Kidney (tissue), 14 donors: ENCODE data around the gene HBB. TPM values are rescaled to one million over a fixed set of nuclear protein-coding genes. Genes with fewer than 3 reads are reported as not detected.

Experiments used
- DNase-seq, 5 donors: peaks; one replicate each; pipeline ENCODE4 v3.0.0-alpha.2; 2013 to 2020
- FAIRE-seq: peaks from 2 replicates; lab custom pipeline; 2012; peaks lifted over from hg19 to GRCh38; lab: Jason Lieb, UNC
- H3K27ac ChIP-seq, 2 donors: one replicate each; pipeline ENCODE4 v1.7.0; 2013; ENCODE audit warnings: low read depth in 2 of 2, low read length in 2 of 2, inconsistent platforms in 1 of 2
- H3K27me3 ChIP-seq: one replicate; pipeline ENCODE4 v1.7.1; 2013; ENCODE audit warnings: low read length, inconsistent platforms; ENCODE audit not compliant: control insufficient read depth, insufficient read depth
- H3K36me3 ChIP-seq, 3 donors: one replicate each; pipeline versions ENCODE4 v1.7.0 to v1.7.1; 2013; ENCODE audit warnings: low read length in 3 of 3, control low read depth in 1 of 3, inconsistent platforms in 1 of 3; ENCODE audit not compliant: insufficient read depth in 3 of 3, control insufficient read depth in 2 of 3
- H3K4me1 ChIP-seq, 3 donors: one replicate each; pipeline versions ENCODE4 v1.7.0 to v1.7.1; 2013; ENCODE audit warnings: low read length in 3 of 3, inconsistent platforms in 1 of 3, low read depth in 1 of 3; ENCODE audit not compliant: control insufficient read depth in 2 of 3, insufficient read depth in 2 of 3
- H3K4me3 ChIP-seq, 3 donors: one replicate each; pipeline versions ENCODE4 v1.7.0 to v1.8.1; 2013; ENCODE audit warnings: low read length in 3 of 3, control low read depth in 1 of 3, inconsistent platforms in 1 of 3
- H3K9ac ChIP-seq, 3 donors: one replicate each; pipeline versions ENCODE4 v1.7.0 to v1.7.1; 2013; ENCODE audit warnings: low read length in 3 of 3, control low read depth in 1 of 3, inconsistent platforms in 1 of 3
- H3K9me3 ChIP-seq, 3 donors: one replicate each; pipeline versions ENCODE4 v1.7.0 to v1.7.1; 2013; ENCODE audit warnings: low read length in 3 of 3, control low read depth in 1 of 3, inconsistent platforms in 1 of 3; ENCODE audit not compliant: control insufficient read depth in 2 of 3, insufficient read depth in 1 of 3
- intact Hi-C: fragments of 100-400 bp; cut with DNase I; formaldehyde crosslinking; loops from one replicate; pipeline ENCODE4 v1.11.1; 2022
- polyA plus RNA-seq: library from polyadenylated mRNA; stranded (reverse); fragments of 350-450 nt; fragmentation: Illumina TruSeq; extraction: RNeasy Lipid Tissue Mini Kit (QIAGEN cat#74804); gene quantifications from one replicate; pipeline ENCODE4 v1.2.3, GENCODE V29; 2014; ENCODE audit warnings: low read depth, low replicate concordance; ENCODE audit not compliant: insufficient read depth
- total RNA-seq: library from RNA; stranded (reverse); fragmentation: NEBNext Ultra II Directional; extraction: Animal tissue kit (Norgen Biotek cat#: 25700); gene quantifications from one replicate; pipeline ENCODE4 v1.2.1, GENCODE V29; 2021
- TF ChIP-seq, protein P1 (sequence below): IDR thresholded peaks from 3 replicates; pipeline ENCODE4 v1.5.1; 2012; ENCODE audit warnings: mild to moderate bottlenecking, moderate library complexity, borderline replicate concordance; ENCODE audit not compliant: insufficient read depth; ENCODE audit errors: extremely low read depth
- donor health status: control.
- donor health status: control.
- donor health status: control.
- donor health status: control.
- donor health status: control.
- donor health status: DM: yes; HTN: yes; CAD: no.
- donor health status: Normal renal cell carcinoma (clear cell type).

The HBB gene
- total and polyA plus RNA-seq, 2 donors from 2014 or later, result 10.9 to 59.9 TPM

DNA sequence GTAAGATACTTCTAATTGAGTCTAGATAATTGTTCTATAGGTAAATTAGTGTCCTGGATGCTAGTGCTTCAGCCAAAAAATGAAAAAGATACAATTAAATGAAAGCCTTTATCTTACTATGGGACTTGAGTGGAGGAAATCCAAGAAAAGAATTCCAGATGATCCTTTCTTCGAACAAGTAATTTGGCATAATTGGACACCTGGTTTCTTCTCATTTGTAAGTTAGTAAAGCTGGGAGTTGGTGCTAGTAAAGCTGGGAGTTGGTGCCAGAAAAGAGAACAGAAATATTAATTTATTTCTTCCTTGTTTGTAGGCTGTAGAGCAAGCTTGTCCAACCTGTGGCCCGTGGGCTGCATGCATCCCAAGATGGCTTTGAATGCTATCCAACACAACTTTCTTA lies 38.7 kb downstream of the HBB start:
- DNase-seq (no peak), FAIRE-seq (no peak)
- H3K36me3 ChIP-seq, result no peaks in the 10 kb centered on the region
- no peaks in the 10 kb centered on the region for H3K4me1 ChIP-seq
- intact Hi-C loops, result no loop called here
- H3K27ac ChIP-seq, result no peak overlapping the region
- no peak overlapping the region for H3K4me3 ChIP-seq
- no peaks in the 10 kb centered on the region for H3K27me3 ChIP-seq
- no peak overlapping the region for H3K9ac ChIP-seq
- H3K9me3 ChIP-seq, result peaks cover 0 to 5% (median 0%) of the 10 kb centered on the region in 3 donors
- TF ChIP-seq, protein P1, sequence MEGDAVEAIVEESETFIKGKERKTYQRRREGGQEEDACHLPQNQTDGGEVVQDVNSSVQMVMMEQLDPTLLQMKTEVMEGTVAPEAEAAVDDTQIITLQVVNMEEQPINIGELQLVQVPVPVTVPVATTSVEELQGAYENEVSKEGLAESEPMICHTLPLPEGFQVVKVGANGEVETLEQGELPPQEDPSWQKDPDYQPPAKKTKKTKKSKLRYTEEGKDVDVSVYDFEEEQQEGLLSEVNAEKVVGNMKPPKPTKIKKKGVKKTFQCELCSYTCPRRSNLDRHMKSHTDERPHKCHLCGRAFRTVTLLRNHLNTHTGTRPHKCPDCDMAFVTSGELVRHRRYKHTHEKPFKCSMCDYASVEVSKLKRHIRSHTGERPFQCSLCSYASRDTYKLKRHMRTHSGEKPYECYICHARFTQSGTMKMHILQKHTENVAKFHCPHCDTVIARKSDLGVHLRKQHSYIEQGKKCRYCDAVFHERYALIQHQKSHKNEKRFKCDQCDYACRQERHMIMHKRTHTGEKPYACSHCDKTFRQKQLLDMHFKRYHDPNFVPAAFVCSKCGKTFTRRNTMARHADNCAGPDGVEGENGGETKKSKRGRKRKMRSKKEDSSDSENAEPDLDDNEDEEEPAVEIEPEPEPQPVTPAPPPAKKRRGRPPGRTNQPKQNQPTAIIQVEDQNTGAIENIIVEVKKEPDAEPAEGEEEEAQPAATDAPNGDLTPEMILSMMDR, result no peak

DNA sequence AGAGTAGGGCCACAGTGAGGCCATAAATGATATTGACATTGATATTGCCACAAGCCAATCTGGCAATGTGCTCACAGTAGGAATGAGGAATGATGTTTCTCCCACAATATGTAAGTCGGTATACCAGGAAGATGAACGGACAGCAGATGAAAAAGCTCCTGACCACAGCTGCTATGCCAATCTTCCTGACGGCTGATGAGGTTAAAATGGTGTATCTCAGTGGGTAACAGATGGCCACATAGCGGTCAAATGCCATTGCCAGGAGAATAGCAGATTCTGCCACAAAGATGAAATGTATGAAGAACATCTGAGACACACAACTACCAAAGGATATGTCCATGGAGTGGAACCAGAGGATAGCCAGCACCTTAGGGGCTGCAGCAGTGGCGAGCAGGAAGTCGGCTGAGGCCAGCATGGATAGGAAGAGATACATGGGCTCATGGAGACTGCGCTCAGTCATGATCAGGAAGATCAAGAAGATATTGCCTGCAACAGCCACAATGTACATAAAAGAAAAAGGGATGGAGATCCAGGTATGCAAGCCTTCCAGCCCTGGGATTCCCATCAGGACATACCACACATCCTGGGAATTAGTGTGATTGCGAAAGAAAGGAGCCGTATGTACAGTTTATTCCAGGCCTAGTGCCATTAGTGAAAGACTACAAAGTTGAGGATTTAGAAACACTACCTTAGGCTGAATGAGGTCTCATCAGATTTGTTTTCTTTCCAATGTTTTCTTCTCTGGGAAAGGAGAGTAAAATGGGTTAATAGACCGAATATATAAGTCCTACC lies 48.6 kb downstream of the HBB start:
- DNase-seq, result no peak
- FAIRE-seq, result no peak
- Histone ChIP-seq H3K36me3 (no peaks in the 10 kb centered on the region), H3K4me3 (no peak overlapping the region), H3K4me1 (no peaks in the 10 kb centered on the region), H3K9ac (no peak overlapping the region), H3K27ac (no peak overlapping the region), H3K27me3 (no peaks in the 10 kb centered on the region), H3K9me3 (no peaks in the 10 kb centered on the region)
- intact Hi-C loops, result no loop called here
- TF ChIP-seq, protein P1, result no peak

Other genes starting within 250 kb of the HBB start
- gene OR51L1, start 232.2 kb downstream of the HBB start, total RNA-seq, result not detected
- gene OR51L1, start 232.2 kb downstream of the HBB start, polyA plus RNA-seq, result not detected
- not detected for gene OR52J3, start 180.5 kb downstream of the HBB start, total RNA-seq
- not detected for gene OR52J3, start 180.5 kb downstream of the HBB start, polyA plus RNA-seq
- gene OR52E2, start 167.4 kb downstream of the HBB start, total RNA-seq, result not detected
- gene OR52E2, start 167.4 kb downstream of the HBB start, polyA plus RNA-seq, result not detected
- gene OR52E1, start 157.5 kb downstream of the HBB start, total RNA-seq, result not detected
- not detected for gene OR52E1, start 157.5 kb downstream of the HBB start, polyA plus RNA-seq
- gene OR52A5, start 88.7 kb downstream of the HBB start, total RNA-seq, result not detected
- gene OR52A5, start 88.7 kb downstream of the HBB start, polyA plus RNA-seq, result not detected
- gene OR52A1, start 72.3 kb downstream of the HBB start, total RNA-seq, result not detected
- gene OR52A1, start 72.3 kb downstream of the HBB start, polyA plus RNA-seq, result not detected
- gene OR51V1, start 26.4 kb downstream of the HBB start, total RNA-seq, result not detected
- not detected for gene OR51V1, start 26.4 kb downstream of the HBB start, polyA plus RNA-seq
- 1.3 TPM for gene HBD, start 7.4 kb upstream of the HBB start, total RNA-seq
- gene HBD, start 7.4 kb upstream of the HBB start, polyA plus RNA-seq, result 5.6 TPM
- gene HBG1, start 22.8 kb upstream of the HBB start, total RNA-seq, result not detected
- gene HBG1, start 22.8 kb upstream of the HBB start, polyA plus RNA-seq, result not detected
- gene HBG2, start 27.7 kb upstream of the HBB start, total RNA-seq, result not detected
- not detected for gene HBG2, start 27.7 kb upstream of the HBB start, polyA plus RNA-seq
- gene HBE1, start 42.9 kb upstream of the HBB start, total RNA-seq, result not detected
- not detected for gene HBE1, start 42.9 kb upstream of the HBB start, polyA plus RNA-seq
- gene OR51B4, start 74.9 kb upstream of the HBB start, total RNA-seq, result not detected
- gene OR51B4, start 74.9 kb upstream of the HBB start, polyA plus RNA-seq, result not detected
- gene OR51B2, start 97.2 kb upstream of the HBB start, total RNA-seq, result not detected
- gene OR51B2, start 97.2 kb upstream of the HBB start, polyA plus RNA-seq, result not detected
- gene OR51B5, start 116.5 kb upstream of the HBB start, total RNA-seq, result not detected
- gene OR51B5, start 116.5 kb upstream of the HBB start, polyA plus RNA-seq, result not detected
- not detected for gene OR51B6, start 124.4 kb upstream of the HBB start, total RNA-seq
- not detected for gene OR51B6, start 124.4 kb upstream of the HBB start, polyA plus RNA-seq
- not detected for gene OR51M1, start 156.7 kb upstream of the HBB start, total RNA-seq
- gene OR51M1, start 156.7 kb upstream of the HBB start, polyA plus RNA-seq, result not detected
- gene OR51Q1, start 195.0 kb upstream of the HBB start, total RNA-seq, result not detected
- gene OR51Q1, start 195.0 kb upstream of the HBB start, polyA plus RNA-seq, result not detected
- gene OR51I1, start 214.4 kb upstream of the HBB start, total RNA-seq, result 0.35 TPM
- gene OR51I1, start 214.4 kb upstream of the HBB start, polyA plus RNA-seq, result not detected
- not detected for gene OR51I2, start 222.3 kb upstream of the HBB start, total RNA-seq
- gene OR51I2, start 222.3 kb upstream of the HBB start, polyA plus RNA-seq, result not detected